NCI-H146 treated with DMSO at 0.1 percent for 48 hours (cell line): ENCODE results near the gene C6orf132.
"Not testable (repeated sequence)": the region's sequence is repeated elsewhere in the genome, so short reads cannot be mapped to it uniquely, and the experiment has no call there.

Experiments used
- DNase-seq: peaks from one replicate; lab custom pipeline; 2025; ENCODE audit not compliant: unreplicated experiment; lab: John Stamatoyannopoulos, UW

Gene C6orf132

GRCh38 chr6:42142118-42142835, at the start of gene C6orf132:
C6orf132 (minus strand) TSS chr6:42142620; CDS start chr6:42142444, 176 bp downstream.
- peak; percentile 75 for DNase-seq

- DNase-seq, result no peak
These were observed 48.2 kb upstream of the C6orf132 start for GRCh38 chr6:42190554-42191183.

GRCh38 chr6:42188406-42188805, 46.0 kb upstream of the C6orf132 start:
- DNase-seq, result no peak

GRCh38 chr6:42185597-42185996, 43.2 kb upstream of the C6orf132 start:
- no peak for DNase-seq

GRCh38 chr6:42184475-42184874, 42.1 kb upstream of the C6orf132 start:
- no peak for DNase-seq

GRCh38 chr6:42182101-42182500, 39.7 kb upstream of the C6orf132 start:
- no peak for DNase-seq

GRCh38 chr6:42179945-42180313, 37.5 kb upstream of the C6orf132 start:
- no peak for DNase-seq

GRCh38 chr6:42179261-42179944, 37.0 kb upstream of the C6orf132 start:
- DNase-seq, result no peak

- no peak for DNase-seq
These were observed 35.3 kb upstream of the C6orf132 start for GRCh38 chr6:42177514-42178364.

- no peak for DNase-seq
These were observed 34.6 kb upstream of the C6orf132 start for GRCh38 chr6:42176981-42177380.

- DNase-seq, result no peak
These were observed 33.4 kb upstream of the C6orf132 start for GRCh38 chr6:42175860-42176259.

GRCh38 chr6:42173101-42173500, 30.7 kb upstream of the C6orf132 start, which contains the start of gene GUCA1A:
GUCA1A (plus strand) TSS chr6:42173364; CDS start chr6:42173614, 250 bp downstream.
- DNase-seq, result no peak

- no peak for DNase-seq
These were observed 29.6 kb upstream of the C6orf132 start for GRCh38 chr6:42171813-42172581.

GRCh38 chr6:42169780-42170179, 27.4 kb upstream of the C6orf132 start:
- DNase-seq, result not testable (repeated sequence)

- DNase-seq, result no peak
These were observed 26.2 kb upstream of the C6orf132 start for GRCh38 chr6:42168650-42169049.

- peak; percentile 92 for DNase-seq
These were observed 24.2 kb upstream of the C6orf132 start for GRCh38 chr6:42166444-42167141.

GRCh38 chr6:42165016-42165415, 22.6 kb upstream of the C6orf132 start:
- no peak for DNase-seq

GRCh38 chr6:42163981-42164380, 21.6 kb upstream of the C6orf132 start:
- DNase-seq, result no peak

GRCh38 chr6:42162812-42163211, 20.4 kb upstream of the C6orf132 start:
- DNase-seq, result no peak

GRCh38 chr6:42162384-42162783, 20.0 kb upstream of the C6orf132 start:
- DNase-seq, result no peak
